Measurements from ENCODE around the gene ALKBH4. TPM values are rescaled to one million over a fixed set of nuclear protein-coding genes. Genes with fewer than 3 reads are reported as not detected.

Gene ALKBH4
- total and polyA plus RNA-seq, 2 of the 8 experiments (the other 6 are each of a cell fraction or from before 2014, with no cell fraction given) = 10.2 to 16.6 TPM

DNA sequence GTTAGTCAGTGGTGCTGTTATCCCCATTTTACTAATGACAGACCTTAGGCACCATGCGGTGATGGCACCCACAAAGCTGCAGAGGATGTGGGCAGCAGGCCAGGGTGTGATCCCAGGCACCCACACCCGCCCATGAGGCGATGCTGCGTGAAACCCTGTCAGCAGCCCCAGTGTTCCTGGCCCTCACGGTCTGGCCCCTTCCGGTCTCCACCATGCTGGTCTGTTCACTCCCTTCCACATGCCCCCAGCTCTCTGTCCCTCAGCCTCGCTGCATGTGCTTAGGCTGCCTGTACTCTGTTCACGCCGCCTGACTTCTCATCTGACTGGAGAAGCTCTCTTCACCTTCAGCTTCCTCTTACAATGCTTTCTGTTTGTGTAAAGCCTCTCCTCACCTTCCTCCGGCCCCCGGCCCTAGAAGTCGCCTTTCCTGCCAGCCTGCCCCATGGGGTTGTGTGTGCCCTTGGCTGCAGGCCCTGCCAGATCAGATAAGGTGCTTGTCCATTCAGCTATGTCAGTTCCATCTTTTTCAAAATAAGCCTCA is 48.9 kb downstream of the ALKBH4 start:
- H3K23me2 ChIP-seq (ENCODE audit: low read depth, low read length) = no peaks in the 10 kb centered on the region
- no peak overlapping the region for H3K9ac ChIP-seq (replicated peaks in 1 of 4; ENCODE audit: extremely low read depth in 1 of 4, low read depth in 3 of 4, low read length in 3 of 4)
- H3K56ac ChIP-seq (replicated peaks; ENCODE audit: insufficient read length, low read depth, low read length) = no peak overlapping the region
- no peaks in the 10 kb centered on the region for H3K4me1 ChIP-seq (replicated peaks in 1 of 4; ENCODE audit: control insufficient read depth in 3 of 4, insufficient read depth in 4 of 4, low read length in 3 of 4)
- peaks cover 0 to 14% of the 10 kb centered on the region in 2 experiments for H4K20me1 ChIP-seq (replicated peaks in 1 of 2; ENCODE audit: control insufficient read depth in 1 of 2, insufficient read depth in 2 of 2, low read length in 2 of 2)
- H3K23ac ChIP-seq (ENCODE audit: insufficient read length) = no peak overlapping the region
- H3K27ac ChIP-seq (ENCODE audit: low read depth, low read length) = no peak overlapping the region
- TF ChIP-seq MAFK (IDR thresholded peaks at IDR 0.05; ENCODE audit: low read depth, low read length) (no peak), SIX5 (IDR thresholded peaks at IDR 0.05; ENCODE audit: low read depth, low read length) (no peak), TEAD4 (IDR thresholded peaks at IDR 0.05; ENCODE audit: low read depth, low read length) (no peak), SIRT6 (IDR thresholded peaks at IDR 0.05; ENCODE audit: low read length) (no peak), CTBP2 (IDR thresholded peaks at IDR 0.05; ENCODE audit: borderline replicate concordance, insufficient read depth, insufficient read length, low read length) (no peak), GABPA (IDR thresholded peaks at IDR 0.05; ENCODE audit: borderline replicate concordance, insufficient read depth, low read length) (no peak), YY1 (IDR thresholded peaks at IDR 0.05; ENCODE audit: low read depth, low read length) (no peak), CBX8 (IDR thresholded peaks at IDR 0.05; ENCODE audit: borderline replicate concordance, low read depth, low read length) (no peak)
- TF ChIP-seq, protein P1, sequence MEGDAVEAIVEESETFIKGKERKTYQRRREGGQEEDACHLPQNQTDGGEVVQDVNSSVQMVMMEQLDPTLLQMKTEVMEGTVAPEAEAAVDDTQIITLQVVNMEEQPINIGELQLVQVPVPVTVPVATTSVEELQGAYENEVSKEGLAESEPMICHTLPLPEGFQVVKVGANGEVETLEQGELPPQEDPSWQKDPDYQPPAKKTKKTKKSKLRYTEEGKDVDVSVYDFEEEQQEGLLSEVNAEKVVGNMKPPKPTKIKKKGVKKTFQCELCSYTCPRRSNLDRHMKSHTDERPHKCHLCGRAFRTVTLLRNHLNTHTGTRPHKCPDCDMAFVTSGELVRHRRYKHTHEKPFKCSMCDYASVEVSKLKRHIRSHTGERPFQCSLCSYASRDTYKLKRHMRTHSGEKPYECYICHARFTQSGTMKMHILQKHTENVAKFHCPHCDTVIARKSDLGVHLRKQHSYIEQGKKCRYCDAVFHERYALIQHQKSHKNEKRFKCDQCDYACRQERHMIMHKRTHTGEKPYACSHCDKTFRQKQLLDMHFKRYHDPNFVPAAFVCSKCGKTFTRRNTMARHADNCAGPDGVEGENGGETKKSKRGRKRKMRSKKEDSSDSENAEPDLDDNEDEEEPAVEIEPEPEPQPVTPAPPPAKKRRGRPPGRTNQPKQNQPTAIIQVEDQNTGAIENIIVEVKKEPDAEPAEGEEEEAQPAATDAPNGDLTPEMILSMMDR (IDR thresholded peaks at IDR 0.05; ENCODE audit: control extremely low read depth in 1 of 3, insufficient read depth in 1 of 3, low read depth in 1 of 3, low read length in 3 of 3) = no peak
- H2BK12ac ChIP-seq (ENCODE audit: low read depth, low read length) = no peak overlapping the region
- no peak overlapping the region for H2AFZ ChIP-seq (ENCODE audit: low read length)
- no peak overlapping the region for H4K5ac ChIP-seq (ENCODE audit: insufficient read length, low read depth, low read length)
- H2BK5ac ChIP-seq (ENCODE audit: low read depth, low read length) = no peak overlapping the region
- ChIA-PET CTCF (ENCODE audit: partially characterized antibody) (interaction anchor here (1.0 to 4.1 kb wide), 5 partner anchors 11 to 95 kb away, joined by 3 to 42 read pairs (median 4); no protein-coding TSS in a partner anchor), POLR2A (ENCODE audit: partially characterized antibody) (interaction anchor here (1.4 to 2.7 kb wide), 2 partner anchors 10 to 15 kb away, joined by 3 to 6 read pairs; no protein-coding TSS in a partner anchor)
- no peaks in the 10 kb centered on the region for H3K79me2 ChIP-seq (ENCODE audit: control insufficient read depth in 1 of 2, insufficient read depth in 2 of 2, low read length in 2 of 2)
- H3K27me3 ChIP-seq (replicated peaks in 1 of 4; ENCODE audit: control insufficient read depth in 3 of 4, extremely low read depth in 1 of 4, insufficient read depth in 3 of 4, low read length in 3 of 4) = no peaks in the 10 kb centered on the region
- 94% methylated on average over 12 of the region's 12 CpGs; no CpG with 5 or more reads in 1 of the 2 experiments for WGBS, 2 experiments (ENCODE audit: extremely low coverage in 1 of 2, insufficient coverage in 1 of 2, insufficient read length in 1 of 2, insufficient replicate concordance in 2 of 2, low coverage in 1 of 2, low lambda C conversion rate in 2 of 2, missing lambda C conversion rate in 1 of 2)
- H4K8ac ChIP-seq (ENCODE audit: extremely low read depth, insufficient read depth, low read length) = no peak overlapping the region; the same call in 1 of the 2 replicates
- no peak for DNase-seq (ENCODE audit: low read depth in 1 of 2, low spot score in 2 of 2)
- no peaks in the 10 kb centered on the region; the same call in 1 of the 2 replicates for H3K79me1 ChIP-seq (ENCODE audit: low read depth, low read length)
- no peak overlapping the region for H2BK120ac ChIP-seq (replicated peaks; ENCODE audit: low read depth, low read length)
- H4K91ac ChIP-seq (replicated peaks; ENCODE audit: insufficient read length, low read length) = no peak overlapping the region
- H3K4me3 ChIP-seq (ENCODE audit: extremely low read depth in 1 of 4, insufficient read depth in 2 of 4, low read depth in 3 of 4, low read length in 4 of 4) = no peak overlapping the region
- no peak overlapping the region for H2BK20ac ChIP-seq (ENCODE audit: low read length)
- H2BK15ac ChIP-seq (ENCODE audit: low read length) = no peak overlapping the region
- no peak overlapping the region for H3K4ac ChIP-seq (replicated peaks; ENCODE audit: insufficient read length, low read depth, low read length)
- no peak overlapping the region for H2AK5ac ChIP-seq (ENCODE audit: low read depth, low read length)
- no peaks in the 10 kb centered on the region for H3K9me3 ChIP-seq (ENCODE audit: insufficient read depth in 2 of 2, low read depth in 1 of 2, low read length in 1 of 2)
- FAIRE-seq = no peak
- no peak overlapping the region for H3K14ac ChIP-seq (ENCODE audit: insufficient read length)
- H3K36me3 ChIP-seq (ENCODE audit: control insufficient read depth in 2 of 4, insufficient read depth in 4 of 4, low read length in 3 of 4) = peaks cover 3 to 19% (median 7%) of the 10 kb centered on the region in 4 experiments; a peak in 7 of 8 replicates
- H3K4me2 ChIP-seq (ENCODE audit: insufficient read depth in 1 of 2, low read depth in 2 of 2, low read length in 2 of 2) = no peak overlapping the region
- H3K18ac ChIP-seq (ENCODE audit: extremely low read depth, low read length) = no peak overlapping the region
